ENCODE results near the gene EFL1.

EFL1 gene

GRCh38 chr15:82134461-82134860 is 128.1 kb downstream of the EFL1 start:
- H3K27ac ChIP-seq = no peak overlapping the region
- peaks cover 11 to 55% (median 21%) of the 10 kb centered on the region in 3 donors for H3K36me3 ChIP-seq
- DNase-seq = no peak
- no peak for TF ChIP-seq CTCF (IDR thresholded peaks at IDR 0.05)
- no peaks in the 10 kb centered on the region for H3K27me3 ChIP-seq
- H3K4me1 ChIP-seq = peaks cover 0 to 7% (median 0%) of the 10 kb centered on the region in 4 donors
- no peak overlapping the region for H3K4me3 ChIP-seq
- intact Hi-C loops (cut with DNase I; ENCODE audit: low total_unique reads) = no loop called here
- no peaks in the 10 kb centered on the region for H3K9me3 ChIP-seq

- DNase-seq = no peak
- intact Hi-C loops (cut with DNase I; ENCODE audit: low total_unique reads) = no loop called here
- no peaks in the 10 kb centered on the region for H3K9me3 ChIP-seq
- no peak for TF ChIP-seq CTCF (IDR thresholded peaks at IDR 0.05)
- no peaks in the 10 kb centered on the region for H3K27me3 ChIP-seq
- H3K27ac ChIP-seq = no peak overlapping the region
- H3K4me1 ChIP-seq = peaks cover 0 to 7% (median 0%) of the 10 kb centered on the region in 4 donors
- no peak overlapping the region for H3K4me3 ChIP-seq
- peaks cover 11 to 57% (median 28%) of the 10 kb centered on the region in 3 donors for H3K36me3 ChIP-seq
These were observed 129.3 kb downstream of the EFL1 start for GRCh38 chr15:82133251-82133650.

GRCh38 chr15:82132742-82133141 is 129.8 kb downstream of the EFL1 start:
- no peak for DNase-seq
- Histone ChIP-seq H3K4me1 (peaks cover 0 to 7% (median 0%) of the 10 kb centered on the region in 4 donors), H3K36me3 (peaks cover 7 to 57% (median 30%) of the 10 kb centered on the region in 3 donors), H3K27me3 (no peaks in the 10 kb centered on the region), H3K27ac (no peak overlapping the region), H3K9me3 (no peaks in the 10 kb centered on the region), H3K4me3 (no peak overlapping the region)
- TF ChIP-seq CTCF (IDR thresholded peaks at IDR 0.05) = no peak
- intact Hi-C loops (cut with DNase I; ENCODE audit: low total_unique reads) = no loop called here

GRCh38 chr15:82132096-82132495 is 130.4 kb downstream of the EFL1 start:
- H3K36me3 ChIP-seq = peaks cover 7 to 54% (median 30%) of the 10 kb centered on the region in 3 donors
- no peaks in the 10 kb centered on the region for H3K9me3 ChIP-seq
- no peak for TF ChIP-seq CTCF (IDR thresholded peaks at IDR 0.05)
- peaks cover 0 to 7% (median 0%) of the 10 kb centered on the region in 4 donors for H3K4me1 ChIP-seq
- no peak overlapping the region for H3K27ac ChIP-seq
- no peak for DNase-seq
- H3K27me3 ChIP-seq = no peaks in the 10 kb centered on the region
- no peak overlapping the region for H3K4me3 ChIP-seq
- intact Hi-C loops (cut with DNase I; ENCODE audit: low total_unique reads) = no loop called here

GRCh38 chr15:82130248-82130647 is 132.3 kb downstream of the EFL1 start:
- Histone ChIP-seq H3K27ac (no peak overlapping the region), H3K4me1 (peaks cover 0 to 7% (median 0%) of the 10 kb centered on the region in 4 donors), H3K9me3 (no peaks in the 10 kb centered on the region), H3K4me3 (no peak overlapping the region), H3K27me3 (no peaks in the 10 kb centered on the region), H3K36me3 (peaks cover 7 to 42% (median 30%) of the 10 kb centered on the region in 3 donors)
- TF ChIP-seq CTCF (IDR thresholded peaks at IDR 0.05) = no peak
- intact Hi-C loops (cut with DNase I; ENCODE audit: low total_unique reads) = no loop called here
- no peak for DNase-seq

GRCh38 chr15:82129761-82130160 is 132.8 kb downstream of the EFL1 start:
- intact Hi-C loops (cut with DNase I; ENCODE audit: low total_unique reads) = no loop called here
- H3K4me3 ChIP-seq = no peak overlapping the region
- H3K9me3 ChIP-seq = no peaks in the 10 kb centered on the region
- DNase-seq = no peak
- peaks cover 7 to 41% (median 35%) of the 10 kb centered on the region in 3 donors for H3K36me3 ChIP-seq
- no peak for TF ChIP-seq CTCF (IDR thresholded peaks at IDR 0.05)
- no peak overlapping the region for H3K27ac ChIP-seq
- no peaks in the 10 kb centered on the region for H3K27me3 ChIP-seq
- H3K4me1 ChIP-seq = peaks cover 0 to 7% (median 0%) of the 10 kb centered on the region in 4 donors
